ENCODE data around the gene GNG11. TPM values are rescaled to one million over a fixed set of nuclear protein-coding genes. Genes with fewer than 3 reads are reported as not detected.
A peak's percentile ranks its signal among the peaks of the same experiment; 100 is the strongest.

GNG11 gene
- total and polyA plus RNA-seq, 2 experiments from 2014 or later, result 1.6 to 6.3 TPM

GRCh38 chr7:93920496-93921182, 896 bp upstream of the GNG11 start (continued):
- no peak for TF ChIP-seq REST (IDR thresholded peaks at IDR 0.05; ENCODE audit: unreplicated experiment)
- TF ChIP-seq CREB1 (CRISPR knock-in tag; IDR thresholded peaks at IDR 0.05; ENCODE audit: low read depth), result no peak
- TF ChIP-seq CTCF (conservative IDR thresholded peaks at IDR 0.05; ENCODE audit: low read depth in 2 of 2), result no peak
- TF ChIP-seq ZNF331 (CRISPR knock-in tag; IDR thresholded peaks at IDR 0.05; ENCODE audit: low read depth), result no peak
- no peak for TF ChIP-seq EZH2 (IDR thresholded peaks at IDR 0.05; ENCODE audit: low read depth, unreplicated experiment)
- no peak for TF ChIP-seq POLR2AphosphoS5 (IDR thresholded peaks at IDR 0.05; ENCODE audit: low read depth)
- TF ChIP-seq JUNB (IDR thresholded peaks at IDR 0.05; ENCODE audit: unreplicated experiment), result no peak

DNA sequence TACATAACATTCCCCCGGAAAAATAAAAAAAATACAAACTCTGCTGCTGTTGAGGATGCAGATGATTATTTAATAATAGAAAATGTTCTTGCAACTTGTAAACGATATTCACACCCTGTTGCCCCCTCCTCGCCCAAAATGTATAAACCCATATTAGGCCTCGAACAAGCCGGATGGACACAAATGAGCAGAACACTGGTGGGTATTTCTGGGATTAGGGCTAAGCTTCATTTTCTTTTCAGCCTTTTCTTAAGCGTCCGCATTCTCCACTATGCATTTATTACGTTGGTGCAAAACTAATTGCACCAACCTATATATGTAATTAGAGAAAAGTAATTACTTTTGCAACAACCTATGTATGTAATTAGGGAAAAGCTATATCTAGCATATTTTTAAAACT, 349 bp upstream of the GNG11 start:
- Mint-ChIP-seq H3K4me1 (peaks cover 14% of the 10 kb centered on the region; the same call in 2 of the 3 replicates), H3K27ac (no peak overlapping the region), H3K9me3 (no peaks in the 10 kb centered on the region), H3K4me3 (peak overlapping the region; percentile 68), H3K27me3 (ENCODE audit: insufficient read depth, low read depth, poor library complexity) (no peaks in the 10 kb centered on the region), H3K36me3 (ENCODE audit: low read depth) (no peaks in the 10 kb centered on the region)
- H3K27me3 ChIP-seq (ENCODE audit: insufficient read depth), result peaks cover 6% of the 10 kb centered on the region; the same call in 1 of the 2 replicates
- H3K79me2 ChIP-seq (replicated peaks; ENCODE audit: insufficient read depth), result no peaks in the 10 kb centered on the region
- no peak overlapping the region for H3K27ac ChIP-seq (ENCODE audit: low read depth)
- H3F3A ChIP-seq (replicated peaks; ENCODE audit: low read depth), result no peaks in the 10 kb centered on the region
- no peaks in the 10 kb centered on the region for H4K20me1 ChIP-seq (replicated peaks; ENCODE audit: insufficient read depth)
- peak overlapping the region; percentile 75 for H3K4me2 ChIP-seq
- H3K9me2 ChIP-seq (ENCODE audit: insufficient read depth), result no peaks in the 10 kb centered on the region
- peak overlapping the region; percentile 90 for H2AFZ ChIP-seq
- H3K36me3 ChIP-seq (ENCODE audit: insufficient read depth), result no peaks in the 10 kb centered on the region
- peak overlapping the region; percentile 65 for H3K4me3 ChIP-seq
- no peak for ATAC-seq
- H3K4me1 ChIP-seq (ENCODE audit: insufficient read depth), result peaks cover 21% of the 10 kb centered on the region
- DNase-seq (ENCODE audit: low spot score), result no peak
- no peak for TF ChIP-seq EZH2phosphoT487 (IDR thresholded peaks at IDR 0.05; ENCODE audit: unreplicated experiment)
- TF ChIP-seq CREB1 (CRISPR knock-in tag; IDR thresholded peaks at IDR 0.05; ENCODE audit: low read depth), result no peak
- TF ChIP-seq STAT1 (IDR thresholded peaks at IDR 0.05; ENCODE audit: unreplicated experiment), result no peak
- no peak for TF ChIP-seq POLR2AphosphoS5 (IDR thresholded peaks at IDR 0.05; ENCODE audit: low read depth)
- TF ChIP-seq CTCF (conservative IDR thresholded peaks at IDR 0.05; ENCODE audit: low read depth in 2 of 2), result no peak
- no peak for TF ChIP-seq JUNB (IDR thresholded peaks at IDR 0.05; ENCODE audit: unreplicated experiment)
- TF ChIP-seq REST (IDR thresholded peaks at IDR 0.05; ENCODE audit: unreplicated experiment), result no peak

Data from GM23338 (cell line).